NCI-H2107 treated with DMSO at 0.1 percent for 48 hours (cell line): ENCODE data around the gene ALCAM.

Experiments
- DNase-seq: peaks from one replicate; lab custom pipeline; 2025; ENCODE audit not compliant: unreplicated experiment; lab: John Stamatoyannopoulos, UW

ALCAM gene

DNA sequence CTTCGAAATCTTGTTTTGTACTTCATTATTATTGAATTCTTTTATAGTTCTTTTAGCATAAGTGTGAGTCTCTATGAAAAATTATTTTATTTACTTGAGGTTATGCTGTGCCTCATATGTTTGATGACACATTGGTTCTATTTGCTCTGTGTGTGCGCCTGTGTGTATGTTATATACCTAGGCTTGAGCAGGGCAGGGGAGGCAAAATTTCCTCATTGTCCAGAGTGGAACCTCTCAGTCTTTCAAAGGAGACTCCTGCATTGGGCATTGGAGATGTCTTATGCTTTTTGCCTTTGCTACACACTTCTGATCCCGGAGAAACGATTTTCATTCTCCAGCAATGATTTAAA, 58.4 kb downstream of the ALCAM start:
- DNase-seq, result no peak

DNA sequence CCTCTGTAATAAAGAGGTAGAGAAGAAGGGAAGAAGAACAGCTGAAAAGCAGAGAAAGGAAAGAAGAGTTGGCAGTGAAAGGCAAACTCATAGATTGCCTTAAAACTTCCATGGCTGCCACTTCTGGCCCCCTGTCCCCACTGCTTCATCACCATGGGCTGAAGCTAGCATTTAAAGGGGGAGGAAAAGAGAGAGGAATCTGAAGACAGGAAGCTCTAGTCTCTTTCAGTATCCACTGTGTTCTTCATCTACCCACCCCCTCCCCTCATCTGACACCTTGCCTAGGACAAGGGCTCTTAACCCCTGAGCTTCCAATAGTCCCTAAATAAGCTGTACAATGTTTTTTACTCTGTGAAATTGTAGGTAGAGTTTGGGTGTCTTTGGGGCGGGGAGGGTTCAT, 60.6 kb downstream of the ALCAM start:
- DNase-seq, result no peak

DNA sequence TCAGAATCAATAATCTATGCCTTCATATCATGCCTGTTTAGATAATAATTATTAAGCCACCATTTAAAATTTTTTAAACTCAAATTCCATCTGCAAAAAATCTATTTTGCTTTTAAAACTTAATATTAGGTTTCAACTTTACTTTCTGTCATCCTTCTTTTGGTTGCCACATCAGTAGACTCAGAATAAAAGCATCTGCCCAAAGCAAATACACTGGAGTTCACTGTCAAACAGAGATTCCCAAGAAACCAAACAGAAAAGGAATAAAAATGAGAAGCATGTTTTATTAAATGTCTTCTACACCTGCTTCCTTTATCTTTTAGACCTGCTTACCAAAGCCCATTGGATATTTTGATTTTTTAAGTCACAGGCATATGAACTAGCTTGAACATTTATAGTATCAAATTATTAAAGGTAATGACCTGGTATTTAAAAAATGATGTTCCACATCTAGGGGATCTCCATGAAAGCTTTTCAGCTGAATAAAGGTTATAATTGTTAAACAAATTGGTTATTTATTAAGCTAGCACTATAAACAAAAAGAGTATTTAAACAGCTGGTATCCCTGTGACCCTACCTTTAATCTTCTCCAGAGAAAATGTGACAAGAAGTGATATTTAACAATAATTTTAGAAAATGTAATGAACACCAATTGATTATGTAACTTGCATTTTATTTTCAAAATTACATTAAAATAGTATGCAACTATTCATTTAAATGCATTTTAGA, 62.5 kb downstream of the ALCAM start:
- no peak for DNase-seq

DNA sequence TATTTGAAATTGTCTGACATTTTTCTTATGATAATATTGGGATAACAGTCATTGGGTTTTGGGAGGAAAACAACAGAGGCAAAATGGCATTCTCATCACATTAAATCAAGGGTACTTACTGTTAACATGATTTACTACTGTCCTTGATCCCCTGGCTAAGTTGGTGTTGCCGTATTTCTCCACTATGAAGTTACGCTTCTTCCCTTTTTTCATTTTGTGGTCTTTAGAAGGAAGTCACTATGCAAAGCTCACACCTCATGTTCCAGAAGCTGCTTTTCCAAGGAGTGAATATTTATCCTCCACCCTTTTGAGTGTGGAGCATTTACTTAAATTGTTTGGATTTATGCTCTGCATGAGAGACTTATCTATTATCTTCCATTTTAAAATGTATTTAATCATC, 63.7 kb downstream of the ALCAM start:
- no peak for DNase-seq

DNA sequence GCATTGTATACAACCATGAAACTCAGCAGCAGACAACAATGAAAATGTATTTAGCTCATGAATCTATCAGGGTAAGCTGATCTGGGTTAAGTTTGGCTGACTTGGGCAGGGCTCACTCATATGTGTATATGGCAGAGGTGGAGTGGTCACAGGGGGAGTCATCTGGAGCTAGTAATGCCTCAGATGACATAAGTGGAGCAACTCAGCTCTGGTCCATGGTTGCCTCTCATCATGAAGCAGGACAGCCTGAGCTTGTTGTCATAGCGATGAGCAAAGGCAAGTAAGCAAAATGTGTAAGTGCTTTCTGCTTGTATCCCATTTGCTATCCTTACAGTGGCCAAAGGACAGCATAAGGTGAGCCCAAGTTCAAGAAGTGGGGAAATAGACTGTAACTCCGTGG, 64.5 kb downstream of the ALCAM start:
- no peak for DNase-seq

DNA sequence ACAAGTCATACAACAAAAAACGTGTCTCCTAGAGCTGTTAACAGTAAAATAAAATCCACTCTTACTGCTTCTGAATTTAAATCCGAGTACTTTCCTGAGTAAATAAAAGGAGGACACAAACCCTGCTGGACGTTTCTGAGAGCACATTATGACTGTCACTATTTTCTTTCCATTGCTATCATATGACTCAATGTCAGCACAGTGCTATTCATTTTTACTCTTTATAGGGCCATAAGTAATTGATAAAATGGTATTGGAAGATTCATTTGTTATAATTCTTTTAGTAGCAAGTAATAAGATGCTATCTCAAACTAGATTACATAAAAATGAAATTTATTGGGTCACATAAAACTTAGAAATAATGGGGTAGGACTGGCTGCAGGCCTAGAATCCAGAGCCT, 68.6 kb downstream of the ALCAM start:
- DNase-seq, result no peak

DNA sequence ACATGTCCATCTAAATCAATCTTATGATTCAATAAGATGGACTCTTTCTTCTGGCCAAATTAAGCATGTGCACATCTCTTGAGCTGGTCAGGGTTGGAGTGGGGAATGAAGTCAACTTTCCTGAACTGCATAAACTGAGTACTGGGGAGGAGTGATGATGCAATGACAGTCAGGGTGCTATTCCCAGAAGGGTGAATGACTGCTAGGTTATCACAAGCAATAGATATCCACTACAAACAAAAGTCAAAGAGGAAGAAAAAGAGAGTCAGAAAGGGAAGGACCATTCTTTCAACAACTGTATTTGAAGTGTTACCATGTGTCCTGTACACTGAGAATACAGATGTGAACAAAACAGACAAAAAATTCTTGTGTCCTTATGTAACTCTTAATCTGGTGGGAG, 70.0 kb downstream of the ALCAM start:
- no peak for DNase-seq

DNA sequence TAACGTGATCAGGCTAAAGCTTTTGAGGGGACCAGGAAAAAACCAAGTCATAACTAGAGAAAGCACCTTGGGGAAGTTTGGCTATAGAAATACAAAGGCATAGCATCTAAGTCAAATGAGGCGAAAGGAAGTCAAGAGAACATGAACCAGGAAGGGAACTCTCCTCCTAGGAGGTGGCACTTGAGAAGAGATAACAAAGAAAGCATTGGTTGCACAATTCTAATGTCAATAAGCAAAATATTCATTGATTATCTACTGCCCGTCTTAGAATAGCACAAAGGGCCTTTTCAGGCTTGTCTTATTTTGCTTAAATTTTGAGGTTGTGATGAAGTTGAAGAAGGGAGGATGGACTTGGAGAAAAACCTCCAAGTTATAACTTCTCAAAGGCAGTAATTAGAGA, 73.4 kb downstream of the ALCAM start:
- DNase-seq, result no peak

DNA sequence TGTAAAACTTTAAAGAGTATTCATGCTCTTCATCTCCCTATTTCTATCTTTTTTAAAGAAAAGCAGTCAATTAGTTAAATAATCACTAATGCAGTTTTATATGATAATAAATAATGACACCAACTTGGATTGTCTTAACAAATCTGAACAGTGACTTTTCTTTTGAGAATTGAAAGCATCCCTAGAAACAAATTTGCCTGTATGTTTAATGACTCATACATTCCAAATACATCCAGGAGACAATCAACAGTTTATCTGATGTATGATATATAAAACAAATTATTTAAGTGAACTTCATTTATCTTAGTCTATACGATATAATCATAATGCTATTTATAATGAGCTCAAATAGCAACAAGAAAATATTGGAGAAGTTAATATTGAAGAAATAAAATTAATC, 78.0 kb downstream of the ALCAM start:
- no peak for DNase-seq

DNA sequence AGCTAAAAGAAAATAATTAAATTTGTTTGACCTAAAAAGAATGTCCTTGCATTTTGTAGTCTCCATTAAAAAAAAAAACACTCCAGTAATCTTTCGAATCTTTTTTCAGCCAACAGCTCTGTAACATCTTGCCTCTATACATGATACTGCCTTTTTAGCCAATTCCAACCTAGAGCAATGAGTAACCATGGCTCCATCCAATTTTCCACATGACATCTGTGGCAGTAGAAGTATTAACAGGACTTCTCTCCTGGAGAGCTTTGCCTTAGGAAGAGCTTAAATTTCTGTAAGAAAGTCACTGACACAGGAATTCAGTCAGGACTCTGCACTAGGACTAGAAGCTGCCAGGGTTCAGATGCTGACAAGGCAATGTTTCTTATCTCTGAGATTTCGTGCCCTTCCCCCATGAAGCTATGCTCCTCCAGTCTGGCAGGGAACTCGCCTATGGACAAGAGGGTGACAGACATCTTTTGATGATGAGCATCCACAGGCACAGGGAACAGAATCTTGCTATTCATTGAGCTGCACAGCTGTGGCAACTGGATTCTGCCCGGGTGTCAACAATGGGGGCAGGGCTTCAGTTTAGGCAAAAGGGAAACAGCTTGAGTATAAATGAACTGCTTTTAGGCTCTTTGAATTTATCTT, 81.8 kb downstream of the ALCAM start:
- DNase-seq, result no peak

DNA sequence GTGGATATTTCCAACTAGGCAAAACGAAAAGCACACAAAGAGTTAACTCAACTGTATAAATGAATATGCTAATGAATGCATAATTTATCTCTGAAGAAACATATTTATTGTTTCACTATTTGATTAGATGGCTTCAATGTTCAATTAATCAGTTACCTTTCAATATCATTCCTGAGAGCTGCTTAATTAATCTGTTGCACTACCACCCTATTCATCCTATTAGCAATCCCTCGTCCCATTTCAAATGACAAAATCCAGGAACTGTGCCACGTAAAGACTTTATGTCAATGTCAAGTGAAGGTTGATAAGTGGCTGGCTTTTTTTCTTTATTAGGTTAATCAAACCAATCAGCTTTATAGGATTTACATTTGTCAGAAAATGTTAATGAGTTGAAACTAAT, 82.7 kb downstream of the ALCAM start:
- no peak for DNase-seq

DNA sequence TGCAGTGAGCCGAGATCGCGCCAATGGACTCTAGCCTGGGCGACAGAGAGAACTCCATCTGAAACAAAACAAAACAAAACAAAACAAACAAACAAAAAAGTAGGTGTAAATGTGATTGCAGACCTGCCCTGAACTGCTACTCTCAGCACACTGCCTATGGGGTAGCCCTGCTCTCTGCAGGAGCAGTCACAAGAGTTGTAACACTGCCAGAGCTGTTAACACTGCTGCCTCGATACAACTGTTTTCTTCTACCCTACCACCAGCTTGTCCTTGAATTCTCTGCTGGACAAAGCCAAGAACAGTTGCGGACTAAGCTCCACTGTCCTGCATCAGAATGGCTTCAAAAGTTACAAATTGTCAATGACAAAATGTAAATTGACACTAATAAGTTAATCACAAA, 89.3 kb downstream of the ALCAM start:
- DNase-seq, result no peak

DNA sequence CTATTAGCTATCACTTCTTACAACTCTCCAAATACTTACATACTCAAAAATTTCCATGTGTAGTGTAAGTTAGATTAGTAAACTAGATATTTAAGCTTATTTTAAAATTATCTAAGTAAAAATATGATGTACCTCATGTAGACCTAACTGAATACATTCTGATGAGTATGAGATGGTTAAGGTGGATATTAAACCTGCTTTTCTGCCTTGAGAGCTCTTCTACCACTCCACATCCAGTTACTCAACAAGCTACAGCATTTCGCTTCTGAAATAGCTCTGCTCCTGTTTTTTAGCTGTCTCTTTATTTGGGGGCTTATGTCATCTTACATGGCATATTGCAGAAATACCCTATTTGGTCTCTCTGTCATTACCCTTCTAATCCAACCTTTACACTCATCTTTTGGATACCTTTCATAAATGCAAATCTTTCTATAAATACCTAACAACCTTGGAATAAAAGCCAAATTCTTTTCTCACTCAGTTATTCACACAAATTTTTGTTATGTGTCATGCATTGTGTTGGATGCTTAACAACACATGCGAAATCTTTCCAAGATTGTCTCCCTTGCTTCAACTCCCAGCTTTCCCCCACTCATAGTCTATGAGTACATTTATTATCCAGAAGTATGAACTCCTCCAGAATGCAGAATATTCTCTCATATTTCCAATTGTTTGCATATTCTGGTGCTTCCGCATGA, 92.0 kb downstream of the ALCAM start:
- no peak for DNase-seq

DNA sequence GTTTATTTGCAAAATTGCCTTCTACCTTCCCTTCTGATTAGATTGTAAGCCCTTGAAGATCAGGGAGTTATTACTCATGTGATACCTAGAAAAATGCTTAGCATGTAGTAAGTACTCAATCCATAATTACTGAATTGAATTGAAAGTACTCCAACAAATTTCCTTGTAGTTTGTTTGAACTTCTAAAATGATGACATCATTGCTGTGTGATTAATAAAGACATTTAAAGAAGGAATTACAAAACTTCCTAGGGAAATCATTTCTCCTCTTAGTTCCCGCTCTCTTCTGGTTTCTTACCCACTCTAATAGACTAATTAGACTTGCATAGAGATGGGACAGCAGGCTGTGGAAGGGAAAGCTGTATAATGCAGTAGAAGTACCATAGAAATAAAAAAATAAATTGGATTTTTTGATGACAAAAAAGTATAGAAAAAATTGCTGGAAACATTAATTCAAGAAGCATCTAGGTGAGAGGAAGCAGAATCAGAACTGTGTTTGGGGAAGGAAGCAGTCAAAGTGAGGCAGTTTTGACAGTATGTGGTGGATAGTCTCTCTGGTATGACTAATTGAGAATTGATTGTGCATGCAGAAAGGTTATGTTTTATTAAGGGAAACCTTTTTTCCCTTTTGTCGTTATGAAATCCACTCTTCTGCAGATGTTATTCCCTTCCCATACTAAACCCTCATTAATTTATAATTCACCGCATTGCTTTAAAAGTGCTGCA, 93.0 kb downstream of the ALCAM start:
- DNase-seq, result no peak

DNA sequence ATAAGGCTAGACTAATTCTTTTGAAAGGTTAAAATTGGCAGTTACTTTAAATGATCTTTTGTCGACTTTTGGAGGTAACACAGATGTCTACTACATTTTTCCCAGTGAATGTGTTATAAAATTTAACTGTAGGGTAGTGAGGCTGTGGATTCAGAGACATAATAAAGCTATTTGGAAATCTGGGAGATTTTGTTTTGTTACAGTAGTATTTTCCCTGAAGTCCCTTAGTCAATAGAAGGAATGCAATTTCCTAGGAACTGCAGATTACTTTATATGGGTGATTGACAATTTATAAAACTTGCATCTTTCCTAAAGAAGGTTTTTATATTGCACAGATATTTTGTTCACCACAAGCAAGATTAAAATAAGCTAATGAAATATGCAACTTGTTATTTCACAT, 96.9 kb downstream of the ALCAM start:
- DNase-seq, result no peak

DNA sequence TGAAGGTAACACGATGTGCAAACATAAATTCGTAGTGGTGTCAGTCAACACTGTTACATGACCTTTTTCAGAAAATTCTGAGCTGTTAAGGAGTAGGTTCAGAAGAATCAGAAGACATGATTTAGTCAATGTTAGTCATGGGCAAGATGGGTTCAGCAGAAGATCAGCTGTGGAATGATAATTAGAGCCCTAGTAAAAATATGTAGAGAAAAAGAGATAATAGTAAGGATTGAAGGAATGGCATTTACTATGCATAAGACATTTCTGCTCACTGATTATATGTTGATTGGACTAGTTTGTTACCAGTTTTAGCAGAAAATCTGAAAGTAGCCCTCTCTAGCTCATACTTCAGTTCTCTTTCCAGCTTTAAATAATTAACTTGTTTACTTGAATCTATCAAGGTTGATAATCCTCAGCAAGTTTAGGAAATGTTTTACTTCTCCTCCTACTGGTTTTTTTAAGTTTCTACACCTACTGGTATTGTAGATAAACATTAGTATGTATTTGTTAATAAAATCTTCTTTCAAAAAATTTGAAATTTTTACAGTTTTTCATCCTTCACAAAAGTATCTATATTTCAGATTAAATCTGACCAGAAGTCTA, 98.6 kb downstream of the ALCAM start:
- DNase-seq, result no peak

DNA sequence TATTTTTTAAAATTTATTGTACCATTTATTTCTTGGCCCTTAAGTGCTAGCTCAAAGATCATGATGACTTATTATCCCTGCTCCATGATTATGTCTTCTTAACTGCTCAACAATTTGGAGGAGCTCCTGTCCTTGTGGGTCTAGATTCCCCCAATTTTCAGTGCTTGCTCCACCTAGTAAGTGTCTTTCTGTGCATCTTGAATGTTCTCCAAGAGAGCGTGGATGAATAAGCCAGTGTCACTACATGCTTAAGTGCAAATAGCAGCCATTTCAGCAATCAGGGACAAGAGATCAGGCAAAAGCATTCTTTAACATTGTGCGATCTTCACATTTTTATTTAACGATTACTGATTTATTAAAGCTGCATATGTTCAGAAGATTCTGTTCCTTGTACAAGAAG, 99.4 kb downstream of the ALCAM start:
- no peak for DNase-seq

DNA sequence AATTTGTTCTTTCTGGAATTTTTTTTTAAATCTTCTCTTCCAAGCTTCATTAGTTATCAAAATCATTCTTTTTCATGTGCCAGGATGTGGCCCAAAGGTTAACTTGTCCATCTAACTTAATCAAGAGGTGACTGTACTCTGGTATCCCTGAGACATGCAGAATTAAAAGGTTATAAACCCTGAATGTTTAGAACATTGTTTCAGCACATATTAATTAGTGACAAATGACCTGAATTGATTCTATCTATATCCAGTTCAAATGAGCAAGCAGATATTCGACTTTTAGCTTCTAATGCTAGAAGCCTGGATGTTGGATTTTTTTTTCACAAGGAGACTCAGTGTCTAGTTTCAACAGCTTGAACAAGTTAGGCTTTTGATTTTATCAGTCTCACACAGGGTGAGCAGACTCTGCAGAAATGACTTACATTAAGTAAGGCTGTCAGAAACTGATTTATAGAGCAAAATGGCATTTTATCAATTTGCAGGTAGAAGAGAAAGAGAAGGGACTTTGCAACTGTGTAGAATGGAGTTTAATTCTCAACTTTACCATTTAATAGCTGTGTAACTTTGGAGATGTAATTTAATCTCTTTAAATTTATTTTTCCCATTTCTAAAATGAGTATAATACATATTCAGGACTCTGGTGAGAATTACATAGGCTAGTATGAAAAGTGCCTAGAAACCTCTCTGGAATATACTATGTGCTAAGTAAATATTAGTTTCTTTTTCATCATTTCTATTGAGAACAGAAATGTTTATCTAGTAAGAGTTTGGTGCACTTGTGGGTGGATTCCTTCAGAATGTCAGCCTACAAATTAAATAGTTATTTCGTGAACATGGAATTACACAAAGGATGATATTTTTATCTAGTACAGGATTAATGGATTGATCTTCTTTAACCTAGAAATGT, 100.0 kb downstream of the ALCAM start:
- DNase-seq, result no peak

DNA sequence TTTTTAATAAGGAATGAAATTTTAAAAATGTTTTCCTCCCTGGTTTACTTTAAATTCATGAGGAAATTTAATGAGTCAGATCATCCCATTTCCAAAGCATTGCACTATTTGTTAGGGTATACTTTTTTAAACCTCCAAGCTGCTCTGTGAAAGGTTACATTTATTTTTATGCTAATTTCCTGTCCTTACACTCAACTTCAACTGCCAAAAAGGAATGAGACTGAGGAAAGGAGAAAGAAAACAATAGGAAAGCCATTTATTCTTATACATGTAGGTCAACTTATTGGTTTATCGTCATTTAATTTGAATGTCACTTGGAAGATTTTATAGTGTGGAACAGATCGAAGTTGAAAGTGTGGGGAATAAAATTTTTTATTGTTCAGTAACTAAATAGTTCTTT, 104.1 kb downstream of the ALCAM start:
- no peak for DNase-seq

DNA sequence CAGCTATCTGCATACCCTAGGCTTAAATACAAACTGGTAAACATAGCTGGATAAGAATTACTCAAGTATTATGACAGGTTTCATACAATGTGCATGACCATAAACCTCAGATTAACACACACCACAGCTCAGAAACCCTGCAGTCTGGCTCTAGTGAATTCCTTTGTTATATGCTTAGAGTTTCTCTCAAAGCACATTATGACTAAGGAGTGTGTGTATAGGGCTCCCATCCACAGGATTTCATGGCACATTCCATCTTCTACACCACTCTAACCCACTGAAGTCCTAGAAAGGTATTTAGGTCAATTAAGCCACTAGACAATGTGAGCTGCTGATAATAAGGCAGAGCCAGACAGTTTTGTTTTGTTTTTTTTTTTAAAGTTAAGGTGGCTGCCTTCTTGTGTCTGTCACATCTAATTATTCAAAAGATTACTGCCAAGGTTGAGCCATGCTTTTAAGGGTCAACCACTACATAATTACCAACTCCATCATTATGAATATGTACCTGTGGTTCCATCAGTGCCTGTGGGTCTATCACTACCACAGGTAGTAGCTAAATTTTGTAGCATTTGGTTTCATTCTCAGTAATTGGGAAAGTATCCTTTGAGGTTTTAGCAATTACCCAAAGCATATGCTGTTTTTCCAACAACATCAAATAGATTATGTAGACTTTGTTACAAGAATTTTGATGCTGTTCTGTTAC, 107.0 kb downstream of the ALCAM start:
- DNase-seq, result no peak
